ENCODE data around the gene ADM5.
A peak's percentile ranks its signal among the peaks of the same experiment; 100 is the strongest.

Gene ADM5

DNA sequence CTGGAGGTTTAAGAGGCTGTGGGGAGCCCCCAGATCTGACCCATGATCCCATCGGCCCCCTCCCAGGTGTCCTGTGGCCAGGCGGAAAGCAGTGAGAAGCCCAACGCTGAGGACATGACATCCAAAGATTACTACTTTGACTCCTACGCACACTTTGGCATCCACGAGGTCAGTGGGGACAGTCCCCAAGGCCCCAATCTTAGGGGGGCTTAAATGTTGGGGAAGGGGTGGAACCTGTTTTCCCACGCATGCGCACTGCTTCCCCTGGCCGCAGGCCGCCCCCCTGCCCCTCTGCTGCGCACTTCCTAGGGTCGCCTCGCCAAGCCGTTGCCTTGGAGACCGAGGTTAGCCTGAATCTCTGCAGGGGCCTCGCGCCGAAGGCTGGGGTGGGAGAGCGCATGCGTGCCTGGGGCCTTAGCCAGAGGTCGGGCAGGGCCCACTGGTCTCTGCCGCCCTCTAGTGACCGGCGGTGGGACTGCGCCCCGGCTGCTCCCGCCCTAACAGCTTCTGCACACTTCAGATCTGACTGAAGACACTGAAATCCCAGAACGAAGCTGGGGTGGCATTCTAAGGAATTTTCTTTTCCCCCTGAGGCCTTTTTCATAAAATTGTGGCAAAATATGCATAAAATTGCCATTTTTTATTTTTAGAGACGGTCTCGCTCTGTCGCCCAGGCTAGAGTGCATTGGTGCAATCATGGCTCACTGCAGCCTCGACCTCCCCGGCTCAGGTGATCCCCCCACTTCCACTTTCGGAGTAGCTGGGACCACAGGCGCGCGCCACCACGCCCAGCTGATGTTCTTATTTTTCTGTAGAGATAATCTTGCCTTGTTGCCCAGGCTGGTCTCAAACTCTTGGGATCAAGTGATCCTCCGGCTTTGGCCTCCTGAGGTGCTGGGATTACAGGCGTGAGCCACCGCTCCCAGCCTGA lies 8.7 kb upstream of the ADM5 start:
- no peak for FAIRE-seq

DNA sequence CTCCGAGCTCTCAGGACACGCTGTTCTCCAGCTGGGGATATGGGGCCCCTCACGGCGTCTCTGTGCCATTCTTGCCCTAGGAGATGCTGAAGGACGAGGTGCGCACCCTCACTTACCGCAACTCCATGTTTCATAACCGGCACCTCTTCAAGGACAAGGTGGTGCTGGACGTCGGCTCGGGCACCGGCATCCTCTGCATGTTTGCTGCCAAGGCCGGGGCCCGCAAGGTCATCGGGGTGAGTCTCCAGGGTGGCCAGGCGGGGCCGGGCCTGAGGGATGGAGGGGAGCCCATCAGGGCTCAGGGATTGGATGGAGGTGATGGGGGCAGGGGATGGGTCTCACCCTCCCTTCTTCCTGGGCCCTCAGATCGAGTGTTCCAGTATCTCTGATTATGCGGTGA lies 7.6 kb upstream of the ADM5 start:
- no peak for FAIRE-seq

GRCh38 chr19:49682274-49682673 lies 7.1 kb upstream of the ADM5 start:
- FAIRE-seq, result no peak

- no peak for FAIRE-seq
Observed at GRCh38 chr19:49683814-49684250, 5.6 kb upstream of the ADM5 start.

GRCh38 chr19:49684251-49684982 lies 5.0 kb upstream of the ADM5 start:
- no peak for FAIRE-seq

- no peak for FAIRE-seq
Observed at GRCh38 chr19:49684983-49685553, 4.3 kb upstream of the ADM5 start.

GRCh38 chr19:49685845-49686332 lies 3.5 kb upstream of the ADM5 start:
- no peak for FAIRE-seq

- no peak for FAIRE-seq
Observed at GRCh38 chr19:49686503-49687088, 2.8 kb upstream of the ADM5 start.

DNA sequence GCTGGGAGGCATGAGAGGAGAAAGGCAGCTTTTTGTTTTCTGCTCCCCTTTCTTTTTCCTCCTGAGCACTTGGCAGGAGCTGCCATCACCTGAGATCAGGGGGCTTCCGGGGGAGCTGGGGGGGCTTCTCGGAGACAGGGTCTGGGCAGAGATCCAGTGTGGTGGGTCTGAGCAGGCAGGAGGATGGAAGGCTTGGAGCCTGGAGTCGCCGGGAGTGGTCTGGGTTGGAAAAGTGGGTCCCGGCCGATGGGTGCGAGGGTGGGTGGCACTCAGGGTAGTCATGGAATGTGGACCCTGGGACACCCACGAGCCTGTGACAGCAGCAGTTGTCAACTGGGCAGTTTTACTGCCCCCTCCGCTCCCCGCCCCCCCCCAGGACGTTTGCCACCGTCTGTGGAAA lies 2.2 kb upstream of the ADM5 start:
- FAIRE-seq, result no peak

GRCh38 chr19:49687566-49688316 lies 1.7 kb upstream of the ADM5 start:
- FAIRE-seq, result no peak

- FAIRE-seq, result no peak
Observed at GRCh38 chr19:49688531-49689132, 762 bp upstream of the ADM5 start.

- no peak for FAIRE-seq
Observed at GRCh38 chr19:49690079-49690655, 773 bp downstream of the ADM5 start.

DNA sequence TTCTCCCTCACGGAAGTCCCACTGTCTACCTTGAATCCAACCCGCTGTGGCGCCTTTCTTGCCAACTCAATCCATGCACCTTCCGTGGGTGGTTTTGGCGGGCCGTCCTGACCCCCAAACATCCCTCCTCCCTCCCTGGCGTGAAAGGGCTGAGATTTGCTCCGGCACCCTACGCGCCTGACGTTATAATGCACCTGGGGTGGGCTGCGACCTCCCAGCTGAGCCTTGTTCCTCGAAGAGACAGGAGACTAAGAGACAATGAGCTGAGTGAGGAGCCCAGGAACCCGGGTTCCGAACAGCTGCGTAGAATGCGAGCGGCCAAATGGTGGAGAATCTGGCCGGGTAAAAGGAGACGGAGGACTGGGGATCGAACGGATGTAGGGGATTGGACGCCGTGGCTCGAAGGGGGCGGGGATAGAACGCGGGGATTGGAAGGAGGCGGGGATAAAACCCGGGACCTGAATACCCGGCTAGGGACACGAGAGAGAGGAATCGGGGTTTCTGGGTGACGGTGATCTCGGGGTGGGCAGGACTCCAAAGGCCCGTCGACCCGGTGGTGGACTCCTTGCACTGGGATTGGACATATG lies 1.4 kb downstream of the ADM5 start, which contains the start of gene CPT1C:
TSS of gene CPT1C (plus strand) at position 461 of the 587 bp plus-strand sequence. CDS start 1,137 bp downstream, outside the sequence.
- peak; percentile 80 for FAIRE-seq

- no peak for FAIRE-seq
Observed at GRCh38 chr19:49691243-49692146, 2.1 kb downstream of the ADM5 start.

- FAIRE-seq, result no peak
Observed at GRCh38 chr19:49692147-49692506, 2.7 kb downstream of the ADM5 start.

DNA sequence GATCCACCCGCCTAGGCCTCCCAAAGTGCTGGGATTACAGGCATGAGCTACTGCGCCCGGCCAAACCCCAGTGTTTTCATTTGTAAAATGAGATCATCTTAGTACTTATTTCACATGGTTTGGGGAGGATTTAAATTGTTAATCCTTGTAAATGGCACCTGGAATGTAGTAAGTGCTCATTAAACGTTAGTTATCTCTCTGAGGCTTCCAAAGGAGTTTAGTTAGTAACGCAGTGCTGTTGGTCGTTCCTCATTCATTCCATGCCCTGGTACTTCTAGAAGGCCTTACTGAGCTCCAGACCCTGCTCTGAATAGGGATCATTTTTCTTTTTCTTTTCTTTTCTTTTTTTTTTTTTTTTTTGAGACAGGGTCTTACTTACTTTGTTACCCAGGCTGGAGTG lies 6.7 kb downstream of the ADM5 start:
- FAIRE-seq, result no peak

GRCh38 chr19:49696865-49697264 lies 7.5 kb downstream of the ADM5 start:
- no peak for FAIRE-seq

- FAIRE-seq, result no peak
Observed at GRCh38 chr19:49699364-49699763, 10.0 kb downstream of the ADM5 start.

DNA sequence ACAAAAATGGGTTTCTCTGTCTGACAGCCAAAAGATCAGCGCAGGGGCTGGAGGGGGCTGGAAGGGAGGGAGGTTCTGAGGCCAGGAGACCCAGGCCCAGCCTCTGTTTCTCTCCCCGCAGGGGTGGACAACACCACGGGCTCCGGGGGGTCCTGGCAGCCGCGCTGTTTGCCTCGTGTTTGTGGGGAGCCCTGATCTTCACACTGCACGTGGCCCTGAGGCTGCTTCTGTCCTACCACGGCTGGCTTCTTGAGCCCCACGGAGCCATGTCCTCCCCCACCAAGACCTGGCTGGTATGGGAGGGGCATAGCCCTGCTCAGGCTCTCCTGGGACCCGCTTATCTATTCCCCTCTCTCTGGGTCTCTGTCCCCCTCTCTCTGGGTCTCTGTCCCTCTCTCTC lies 11.2 kb downstream of the ADM5 start:
- no peak for FAIRE-seq

DNA sequence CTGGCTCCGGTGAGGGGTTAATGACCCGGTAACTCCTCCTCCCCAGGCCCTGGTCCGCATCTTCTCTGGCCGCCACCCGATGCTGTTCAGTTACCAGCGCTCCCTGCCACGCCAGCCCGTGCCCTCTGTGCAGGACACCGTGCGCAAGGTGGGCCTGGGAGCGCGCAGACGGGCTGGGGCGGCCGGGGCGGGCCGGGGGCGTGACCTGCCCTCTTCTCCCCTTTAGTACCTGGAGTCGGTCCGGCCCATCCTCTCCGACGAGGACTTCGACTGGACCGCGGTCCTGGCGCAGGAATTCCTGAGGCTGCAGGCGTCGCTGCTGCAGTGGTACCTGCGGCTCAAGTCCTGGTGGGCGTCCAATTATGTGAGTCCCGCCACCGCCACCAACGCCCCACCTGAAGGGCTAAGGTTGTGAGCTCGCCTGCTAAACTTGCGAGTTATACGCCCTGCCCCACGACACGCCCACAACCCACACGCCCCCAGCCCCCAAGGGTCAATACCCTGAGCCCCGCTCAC lies 11.9 kb downstream of the ADM5 start:
- FAIRE-seq, result no peak
